ENCODE data around the gene GKAP1. TPM values are rescaled to one million over a fixed set of nuclear protein-coding genes. Genes with fewer than 3 reads are reported as not detected.

GKAP1 gene
- total RNA-seq, 1 experiment from 2014 or later = 5.8 TPM

DNA sequence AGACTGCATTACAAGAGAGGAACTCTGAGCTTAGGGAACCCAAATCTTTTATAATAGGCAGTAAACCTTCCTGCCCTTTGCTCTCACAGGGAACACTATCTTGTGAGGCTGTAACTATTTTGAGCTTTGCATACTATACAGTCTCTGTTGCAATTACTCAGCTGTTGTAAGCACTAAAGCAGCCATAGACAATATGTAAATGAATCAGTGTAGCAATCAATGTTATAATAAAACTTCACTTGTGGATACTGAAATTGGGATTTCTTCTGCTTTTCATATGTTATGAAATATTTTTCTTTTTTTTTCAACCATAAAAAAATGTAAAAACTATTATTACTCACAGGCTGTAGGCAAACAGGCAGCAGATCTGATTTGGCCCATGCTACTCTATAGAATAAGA lies 93.1 kb downstream of the GKAP1 start:
- TF ChIP-seq CTCF (IDR thresholded peaks at IDR 0.05; ENCODE audit: unreplicated experiment) = no peak
- H3K4me1 Mint-ChIP-seq (ENCODE audit: insufficient read depth, unreplicated experiment) = no peaks in the 10 kb centered on the region
- intact Hi-C loops (cut with micrococcal nuclease) = no loop called here
- H3K27ac Mint-ChIP-seq (ENCODE audit: low read depth, unreplicated experiment) = no peak overlapping the region
- ChIA-PET CTCF (no interaction called here), POLR2A (no interaction called here)
- DNase-seq (ENCODE audit: unreplicated experiment) = no peak
- no peaks in the 10 kb centered on the region for H3K9me3 Mint-ChIP-seq (ENCODE audit: unreplicated experiment)
- no peaks in the 10 kb centered on the region for H3K27me3 Mint-ChIP-seq (ENCODE audit: insufficient read depth, unreplicated experiment)
- no peaks in the 10 kb centered on the region for H3K36me3 Mint-ChIP-seq (ENCODE audit: insufficient read depth, unreplicated experiment)
- H3K4me3 Mint-ChIP-seq (ENCODE audit: unreplicated experiment) = no peak overlapping the region
- BruUV-seq (replicated peaks) = no TSS peak

DNA sequence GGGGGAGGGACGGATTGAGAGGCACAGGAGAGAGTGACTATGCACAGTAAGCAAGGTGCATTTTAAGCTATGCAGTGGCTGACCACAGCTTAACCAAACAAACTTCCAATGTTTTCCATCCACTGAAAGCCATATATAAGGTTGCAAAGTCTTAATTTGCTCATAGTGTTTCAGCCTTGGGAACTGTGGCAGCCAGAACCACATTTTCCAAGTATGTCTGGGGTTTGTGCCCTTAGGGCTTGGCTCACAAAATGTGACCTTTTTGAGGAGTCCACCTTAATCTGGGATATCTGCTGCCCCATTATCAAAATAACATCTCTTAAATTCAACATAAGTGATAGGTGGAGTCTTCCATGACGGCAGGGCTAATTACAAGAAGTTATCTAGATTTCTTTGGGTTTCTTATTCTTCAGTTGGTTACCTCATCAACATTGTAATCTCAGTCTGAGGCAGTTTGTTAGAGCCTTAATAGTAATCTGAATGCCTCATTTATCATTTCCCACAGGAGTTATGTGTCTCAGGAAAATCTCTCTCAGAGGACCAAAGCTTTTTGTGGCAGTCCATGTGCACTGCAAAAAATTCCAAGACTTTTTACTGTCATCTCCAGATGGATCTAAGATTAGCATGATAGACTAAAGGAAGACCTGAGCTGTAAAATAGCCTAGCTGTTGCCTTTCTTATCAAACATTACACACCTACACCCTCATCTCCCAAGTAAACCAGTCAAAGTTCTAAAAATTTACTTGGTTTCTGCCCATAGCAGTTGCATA lies 94.7 kb downstream of the GKAP1 start:
- intact Hi-C loops (cut with micrococcal nuclease) = no loop called here
- ChIA-PET CTCF (interaction anchor here (0.5 to 0.7 kb wide), 2 partner anchors 44 to 54 kb away, joined by 3 to 4 read pairs; no protein-coding TSS in a partner anchor), POLR2A (interaction anchor here (0.6 kb wide), 1 partner anchor 21 kb away, joined by 4 read pairs; no protein-coding TSS in a partner anchor)
- no peaks in the 10 kb centered on the region for H3K9me3 Mint-ChIP-seq (ENCODE audit: unreplicated experiment)
- TF ChIP-seq CTCF (IDR thresholded peaks at IDR 0.05; ENCODE audit: unreplicated experiment) = no peak
- H3K27me3 Mint-ChIP-seq (ENCODE audit: insufficient read depth, unreplicated experiment) = no peaks in the 10 kb centered on the region
- no peak for DNase-seq (ENCODE audit: unreplicated experiment)
- no peaks in the 10 kb centered on the region for H3K36me3 Mint-ChIP-seq (ENCODE audit: insufficient read depth, unreplicated experiment)
- H3K4me1 Mint-ChIP-seq (ENCODE audit: insufficient read depth, unreplicated experiment) = no peaks in the 10 kb centered on the region
- H3K27ac Mint-ChIP-seq (ENCODE audit: low read depth, unreplicated experiment) = no peak overlapping the region
- H3K4me3 Mint-ChIP-seq (ENCODE audit: unreplicated experiment) = no peak overlapping the region
- BruUV-seq (replicated peaks) = no TSS peak

DNA sequence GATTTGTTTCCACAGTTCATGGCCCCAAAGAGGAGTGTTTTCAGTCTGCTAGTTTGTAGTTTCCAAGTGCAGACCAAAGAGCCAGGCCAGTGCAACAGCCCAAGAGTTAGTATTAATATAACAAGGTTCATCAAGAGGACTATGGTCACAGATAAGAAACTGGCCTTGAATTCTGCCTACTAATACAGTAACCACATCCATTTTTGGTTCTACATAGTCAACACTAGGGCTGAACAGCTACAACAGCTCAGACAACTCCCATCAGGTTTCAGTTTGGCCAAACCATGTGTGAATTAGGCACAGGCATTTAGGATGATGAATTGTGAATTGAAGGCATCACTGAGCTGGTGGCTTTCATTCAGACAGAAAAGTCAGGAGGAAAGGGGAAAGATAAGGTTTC lies 96.1 kb downstream of the GKAP1 start:
- no peaks in the 10 kb centered on the region for H3K4me1 Mint-ChIP-seq (ENCODE audit: insufficient read depth, unreplicated experiment)
- intact Hi-C loops (cut with micrococcal nuclease) = no loop called here
- ChIA-PET POLR2A (interaction anchor here (1.2 kb wide), 1 partner anchor 13 kb away, joined by 4 read pairs; the partner anchor contains the start of gene UBQLN1), CTCF (no interaction called here)
- BruUV-seq (replicated peaks) = no TSS peak
- no peak overlapping the region for H3K27ac Mint-ChIP-seq (ENCODE audit: low read depth, unreplicated experiment)
- H3K9me3 Mint-ChIP-seq (ENCODE audit: unreplicated experiment) = peaks cover 5% of the 10 kb centered on the region
- no peak for DNase-seq (ENCODE audit: unreplicated experiment)
- no peaks in the 10 kb centered on the region for H3K27me3 Mint-ChIP-seq (ENCODE audit: insufficient read depth, unreplicated experiment)
- no peaks in the 10 kb centered on the region for H3K36me3 Mint-ChIP-seq (ENCODE audit: insufficient read depth, unreplicated experiment)
- H3K4me3 Mint-ChIP-seq (ENCODE audit: unreplicated experiment) = no peak overlapping the region
- TF ChIP-seq CTCF (IDR thresholded peaks at IDR 0.05; ENCODE audit: unreplicated experiment) = no peak

DNA sequence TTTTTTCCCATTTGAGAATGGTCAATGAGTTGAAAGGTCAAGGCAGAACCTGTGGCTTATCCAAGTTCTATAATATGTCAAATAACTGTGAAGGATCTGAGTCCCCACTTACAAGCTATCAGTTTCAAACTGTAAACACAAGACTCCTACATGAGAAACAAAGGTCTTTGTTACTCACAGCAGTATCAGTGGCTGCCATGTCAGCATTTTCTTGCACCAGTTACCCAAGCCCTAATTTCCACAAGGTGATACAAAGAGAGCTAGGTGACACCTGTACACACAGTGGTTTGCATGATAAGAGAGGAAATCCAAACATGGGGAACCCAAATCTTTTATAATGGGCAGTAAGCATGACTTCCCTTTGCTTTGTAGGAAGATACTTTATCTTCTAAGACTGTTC lies 101.8 kb downstream of the GKAP1 start:
- intact Hi-C loops (cut with micrococcal nuclease) = no loop called here
- Mint-ChIP-seq H3K4me3 (ENCODE audit: unreplicated experiment) (no peak overlapping the region), H3K27ac (ENCODE audit: low read depth, unreplicated experiment) (no peak overlapping the region), H3K36me3 (ENCODE audit: insufficient read depth, unreplicated experiment) (no peaks in the 10 kb centered on the region), H3K9me3 (ENCODE audit: unreplicated experiment) (peaks cover 7% of the 10 kb centered on the region), H3K4me1 (ENCODE audit: insufficient read depth, unreplicated experiment) (no peaks in the 10 kb centered on the region), H3K27me3 (ENCODE audit: insufficient read depth, unreplicated experiment) (no peaks in the 10 kb centered on the region)
- BruUV-seq (replicated peaks) = no TSS peak
- no peak for TF ChIP-seq CTCF (IDR thresholded peaks at IDR 0.05; ENCODE audit: unreplicated experiment)
- DNase-seq (ENCODE audit: unreplicated experiment) = no peak
- CTCF ChIA-PET = no interaction called here
- POLR2A ChIA-PET = interaction anchor here (1.0 kb wide), 1 partner anchor 8 kb away, joined by 3 read pairs; the partner anchor contains the start of gene UBQLN1

All from MCF 10A (cell line).